AG08396 (cell line): ENCODE data around the gene YY1AP1.
A peak's percentile ranks its signal among the peaks of the same experiment; 100 is the strongest.
"Not testable (repeated sequence)": the region's sequence is repeated elsewhere in the genome, so short reads cannot be mapped to it uniquely, and the experiment has no call there.

Experiments
- DNase-seq: peaks from one replicate; pipeline ENCODE4 v3.0.0; 2012; ENCODE audit warnings: low spot score, mixed read lengths

Gene YY1AP1

GRCh38 chr1:155688324-155689080 is at the start of gene YY1AP1:
YY1AP1 (minus strand) TSS chr1:155688774; CDS start chr1:155680436, 8,338 bp downstream.
- DNase-seq, result peak; percentile 98

DNA sequence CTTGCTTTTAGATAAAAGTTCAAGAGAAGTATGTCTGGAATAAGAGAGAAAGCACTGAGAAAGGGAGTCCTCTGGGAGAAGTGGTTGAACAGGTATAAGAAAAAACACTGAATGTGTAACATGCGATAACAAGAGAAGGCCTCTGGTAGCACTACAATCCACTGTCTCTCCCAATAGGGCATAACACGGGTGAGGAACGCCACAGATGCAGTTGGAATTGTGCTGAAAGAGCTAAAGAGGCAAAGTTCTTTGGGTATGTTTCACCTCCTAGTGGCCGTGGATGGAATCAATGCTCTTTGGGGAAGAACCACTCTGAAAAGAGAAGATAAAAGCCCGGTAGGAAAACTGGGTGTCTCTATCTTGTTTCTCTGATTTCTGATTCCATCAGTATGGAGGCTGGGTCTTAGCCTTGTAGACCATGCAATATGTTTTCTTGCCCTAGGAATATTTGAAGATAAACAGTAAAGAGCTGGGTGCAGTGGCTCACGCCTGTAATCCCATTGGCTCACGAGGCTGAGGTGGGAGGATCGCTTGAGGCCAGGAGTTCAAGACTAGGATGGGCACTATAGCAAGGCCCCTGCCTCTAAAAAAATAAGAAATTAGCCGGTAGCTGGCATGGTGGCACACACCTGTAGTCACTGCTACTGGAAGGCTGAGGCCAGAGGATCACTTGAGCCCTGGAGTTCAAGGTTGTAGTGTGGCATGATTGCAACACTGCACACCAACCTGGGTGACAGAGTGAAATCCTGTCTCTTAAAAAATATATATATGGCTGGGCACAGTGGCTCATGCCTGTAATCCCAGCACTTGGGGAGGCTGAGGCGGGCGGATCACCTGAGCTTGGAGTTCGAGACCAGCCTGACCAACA is 40.7 kb upstream of the YY1AP1 start:
- peak; percentile 42 for DNase-seq

GRCh38 chr1:155725142-155725541 is 36.6 kb upstream of the YY1AP1 start:
- DNase-seq, result no peak

GRCh38 chr1:155719703-155720102 is 31.1 kb upstream of the YY1AP1 start:
- no peak for DNase-seq

DNA sequence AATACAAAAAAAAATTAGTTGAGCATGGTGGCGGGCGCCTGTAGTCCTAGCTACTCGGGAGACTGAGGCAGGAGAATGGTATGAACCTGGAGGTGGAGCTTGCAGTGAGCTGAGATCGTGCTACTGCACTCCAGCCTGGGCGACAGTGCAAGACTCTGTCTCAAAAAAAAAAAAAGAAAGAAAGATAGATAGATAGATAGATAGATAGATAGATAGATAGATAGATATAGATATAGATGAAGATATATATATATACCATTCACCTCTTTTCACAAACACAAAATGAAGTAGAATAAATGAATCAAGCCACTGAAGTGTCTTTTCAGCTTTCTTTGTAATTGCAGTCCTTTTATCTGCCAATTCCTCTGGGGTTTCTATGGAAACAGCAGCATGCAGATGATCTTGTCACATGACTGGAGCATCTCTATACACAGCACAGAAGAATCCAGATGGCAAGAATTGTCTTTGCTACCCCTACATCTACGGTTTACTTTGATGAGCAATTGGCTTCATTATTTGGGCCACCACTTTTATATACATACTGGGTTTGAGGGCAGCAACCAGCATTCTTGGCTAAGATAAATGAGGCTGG is 30.0 kb upstream of the YY1AP1 start:
- DNase-seq, result not testable (repeated sequence)

GRCh38 chr1:155717041-155717440 is 28.5 kb upstream of the YY1AP1 start:
- DNase-seq, result no peak

DNA sequence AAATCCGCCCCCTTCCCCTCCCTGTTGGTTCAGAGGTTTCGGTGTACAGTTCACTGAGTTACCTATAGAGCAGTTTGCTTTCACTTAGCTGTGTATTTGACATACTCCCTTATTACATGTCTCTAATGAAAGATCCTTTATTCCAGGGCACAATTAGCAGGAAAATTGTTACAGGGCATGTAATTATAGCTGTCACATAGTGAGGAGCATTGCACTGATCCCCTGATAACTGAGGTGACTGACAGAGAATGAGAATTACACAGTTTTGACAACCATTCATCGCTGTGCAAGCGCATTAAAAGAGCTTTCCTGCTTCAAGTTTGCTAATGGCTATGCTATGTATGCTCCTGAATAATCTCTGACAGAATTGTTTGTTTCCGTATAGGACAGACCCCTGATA is 27.2 kb upstream of the YY1AP1 start:
- DNase-seq, result no peak

DNA sequence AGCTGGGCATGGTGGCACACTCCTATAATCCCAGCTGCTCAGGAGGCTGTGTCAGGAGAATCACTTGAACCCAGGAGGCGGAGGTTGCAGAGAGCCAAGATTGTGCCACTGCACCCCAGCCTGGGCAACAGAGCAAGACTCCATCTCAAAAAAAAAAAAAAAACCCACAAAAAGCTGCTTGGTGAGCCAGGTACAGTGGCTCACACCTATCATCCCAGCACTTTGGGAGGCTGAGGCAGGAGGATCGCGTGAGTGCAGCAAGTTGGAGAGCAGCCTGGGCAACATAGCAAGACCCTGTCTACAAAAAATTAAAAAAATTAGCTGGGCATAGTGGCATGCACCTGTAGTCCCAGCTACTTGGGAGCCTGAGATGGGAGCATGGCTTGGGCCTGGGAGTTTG is 26.5 kb upstream of the YY1AP1 start:
- DNase-seq, result not testable (repeated sequence)

- no peak for DNase-seq
Measured at GRCh38 chr1:155713075-155713474, 24.5 kb upstream of the YY1AP1 start.

DNA sequence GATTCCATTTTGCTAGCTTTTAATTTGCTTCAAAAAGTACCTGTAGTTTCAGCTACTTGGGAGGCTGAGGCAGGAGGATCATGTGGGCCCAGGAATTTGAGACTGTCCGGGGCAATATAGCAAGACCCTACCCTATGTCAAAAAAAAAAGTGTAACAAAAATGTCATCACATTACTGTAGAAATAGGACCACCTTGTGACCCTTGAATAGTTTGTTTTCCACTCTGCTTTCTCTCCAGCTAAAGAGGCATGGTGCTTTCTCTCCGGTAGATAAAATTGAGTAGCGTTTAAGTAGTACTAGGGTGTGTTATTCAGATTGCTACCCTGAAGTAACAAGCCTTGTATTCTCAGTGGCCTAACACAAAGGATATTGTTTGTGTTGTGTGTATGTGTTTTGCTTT is 24.1 kb upstream of the YY1AP1 start:
- not testable (repeated sequence) for DNase-seq

DNA sequence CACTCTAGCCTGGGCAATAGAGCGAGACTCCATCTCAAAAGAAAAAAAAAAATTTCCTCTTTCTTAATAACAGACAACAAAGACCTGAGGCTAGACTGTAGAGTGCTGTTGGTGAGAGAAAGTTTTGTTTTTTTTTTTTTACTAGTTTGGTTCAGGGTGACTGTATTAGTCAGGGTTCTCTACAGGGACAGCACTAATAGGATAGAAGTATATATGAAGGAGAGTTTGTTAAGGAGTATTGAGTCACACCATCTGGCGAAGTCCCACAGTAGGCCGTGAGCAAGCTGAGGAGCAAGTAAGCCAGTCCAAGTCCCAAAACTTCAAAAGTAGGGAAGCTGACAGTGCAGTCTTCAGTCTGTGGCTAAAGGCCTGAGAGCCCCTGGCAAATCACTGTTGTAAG is 22.9 kb upstream of the YY1AP1 start:
- not testable (repeated sequence) for DNase-seq

DNA sequence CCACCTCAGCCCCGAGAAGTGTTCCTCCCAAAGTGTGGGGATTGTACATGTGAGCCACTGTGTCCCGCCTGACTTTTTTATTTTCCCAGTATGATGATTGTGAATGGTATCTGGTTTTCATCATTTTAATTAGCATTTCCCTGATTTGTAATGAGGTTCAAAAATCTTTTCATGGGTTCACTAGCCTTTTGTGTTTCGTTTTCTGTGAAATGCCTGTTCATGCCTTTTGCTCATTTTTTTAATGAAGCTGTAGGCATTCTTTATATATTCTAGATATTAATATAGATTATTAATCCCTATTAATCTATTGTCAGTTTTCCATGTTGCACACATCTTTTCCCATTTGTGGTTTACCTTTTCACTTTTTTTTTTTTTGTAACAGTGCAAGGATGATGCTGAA is 20.8 kb upstream of the YY1AP1 start:
- no peak for DNase-seq

GRCh38 chr1:155706139-155706538 is 17.6 kb upstream of the YY1AP1 start:
- peak; percentile 16 for DNase-seq

DNA sequence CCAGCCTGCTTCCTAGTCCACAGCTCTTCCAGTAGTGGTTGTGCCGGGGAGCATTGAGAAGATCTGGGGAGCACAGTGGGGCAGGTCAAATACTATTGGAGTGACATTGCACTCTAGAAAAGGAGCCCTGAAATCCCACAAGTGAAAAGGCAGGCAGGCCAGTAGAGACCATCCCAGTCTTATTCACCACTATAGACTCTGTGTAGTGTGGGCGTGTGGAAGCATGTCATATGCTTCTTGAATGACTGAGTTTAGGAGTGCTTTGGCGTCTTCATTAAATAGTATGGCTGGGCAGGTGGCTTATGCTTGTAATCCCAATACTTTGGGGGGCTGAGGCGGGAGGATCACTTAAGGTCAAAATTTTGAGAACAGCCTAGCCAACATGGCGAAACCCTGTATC is 15.8 kb upstream of the YY1AP1 start:
- not testable (repeated sequence) for DNase-seq

GRCh38 chr1:155703216-155703615 is 14.6 kb upstream of the YY1AP1 start:
- no peak for DNase-seq

GRCh38 chr1:155701675-155702074 is 13.1 kb upstream of the YY1AP1 start:
- DNase-seq, result not testable (repeated sequence)

GRCh38 chr1:155699062-155699461 is 10.5 kb upstream of the YY1AP1 start:
- DNase-seq, result not testable (repeated sequence)

- DNase-seq, result peak; percentile 43
Measured at GRCh38 chr1:155698382-155699038, 9.9 kb upstream of the YY1AP1 start.

DNA sequence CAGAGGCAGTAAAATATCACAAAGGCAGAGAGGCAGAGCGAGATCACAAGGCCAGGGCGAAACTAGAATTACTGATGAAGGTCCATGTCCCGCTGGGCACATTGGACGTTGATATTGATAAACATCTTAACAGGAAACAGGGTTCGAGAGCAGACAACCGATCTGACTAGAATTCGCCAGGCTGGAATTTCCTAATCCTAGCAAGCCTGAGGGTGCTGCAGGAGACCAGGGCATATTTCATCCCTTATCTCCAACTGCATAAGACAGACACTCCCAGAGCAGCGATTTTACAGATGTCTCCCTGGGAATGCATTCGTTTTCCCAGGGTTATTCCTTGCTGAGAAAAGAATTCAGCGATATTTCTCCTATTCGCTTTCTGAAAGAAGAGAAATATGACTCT is 9.0 kb upstream of the YY1AP1 start:
- not testable (repeated sequence) for DNase-seq

- no peak for DNase-seq
Measured at GRCh38 chr1:155697046-155697445, 8.5 kb upstream of the YY1AP1 start.

GRCh38 chr1:155696524-155696923 is 8.0 kb upstream of the YY1AP1 start:
- DNase-seq, result no peak

DNA sequence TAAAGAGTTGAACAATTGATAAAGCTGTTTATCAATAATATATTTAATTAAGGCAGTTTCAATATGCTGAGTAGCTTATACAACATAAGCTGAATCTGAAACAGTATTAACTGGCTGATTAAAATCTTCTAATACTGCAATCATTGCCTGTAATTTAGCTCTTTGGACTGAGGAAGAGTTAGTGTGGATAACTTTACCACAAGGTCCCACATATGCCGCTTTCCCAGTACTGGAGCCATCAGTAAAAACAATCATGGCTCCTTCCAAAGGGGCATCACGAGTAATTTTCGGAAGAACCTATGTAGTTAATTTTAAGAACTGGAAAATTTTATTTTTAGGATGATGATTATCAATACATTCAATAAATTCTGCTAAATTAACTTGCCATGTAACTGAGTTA is 7.0 kb upstream of the YY1AP1 start:
- no peak for DNase-seq
